ENCODE results near the gene CDH13.

Gene CDH13

GRCh38 chr16:83831456-83831987 lies 1204.8 kb downstream of the CDH13 start:
- H3K27ac ChIP-seq (ENCODE audit: low read depth, low read length, severe bottlenecking) = no peak overlapping the region
- WGBS, 2 experiments (ENCODE audit: insufficient coverage in 2 of 2) = 20% methylated on average over 1 of the region's 5 CpGs; no CpG with 5 or more reads in 1 of the 2 experiments

GRCh38 chr16:83833921-83834320 lies 1207.2 kb downstream of the CDH13 start:
- 88 to 96% methylated on average over 2 of the region's 2 CpGs for WGBS, 2 experiments (ENCODE audit: insufficient coverage in 2 of 2)
- H3K36me3 ChIP-seq (ENCODE audit: control insufficient read depth, insufficient read depth, low read length) = no peaks in the 10 kb centered on the region
- H3K4me3 ChIP-seq (ENCODE audit: extremely low read depth, insufficient read depth, low read length, poor library complexity, severe bottlenecking) = no peak overlapping the region
- no peaks in the 10 kb centered on the region for H3K9me3 ChIP-seq (ENCODE audit: control insufficient read depth, low read length)
- no peak overlapping the region for H3K27ac ChIP-seq (ENCODE audit: low read depth, low read length, severe bottlenecking)
- H3K4me1 ChIP-seq (ENCODE audit: control insufficient read depth, insufficient read depth, low read length, poor library complexity, severe bottlenecking) = peaks cover 8% of the 10 kb centered on the region

More at GRCh38 chr16:83831456-83831987, 1204.8 kb downstream of the CDH13 start:
- H3K4me1 ChIP-seq (ENCODE audit: control insufficient read depth, insufficient read depth, low read length, poor library complexity, severe bottlenecking) = peaks cover 8% of the 10 kb centered on the region
- no peaks in the 10 kb centered on the region for H3K36me3 ChIP-seq (ENCODE audit: control insufficient read depth, insufficient read depth, low read length)
- no peak overlapping the region for H3K4me3 ChIP-seq (ENCODE audit: extremely low read depth, insufficient read depth, low read length, poor library complexity, severe bottlenecking)
- H3K9me3 ChIP-seq (ENCODE audit: control insufficient read depth, low read length) = no peaks in the 10 kb centered on the region

DNA sequence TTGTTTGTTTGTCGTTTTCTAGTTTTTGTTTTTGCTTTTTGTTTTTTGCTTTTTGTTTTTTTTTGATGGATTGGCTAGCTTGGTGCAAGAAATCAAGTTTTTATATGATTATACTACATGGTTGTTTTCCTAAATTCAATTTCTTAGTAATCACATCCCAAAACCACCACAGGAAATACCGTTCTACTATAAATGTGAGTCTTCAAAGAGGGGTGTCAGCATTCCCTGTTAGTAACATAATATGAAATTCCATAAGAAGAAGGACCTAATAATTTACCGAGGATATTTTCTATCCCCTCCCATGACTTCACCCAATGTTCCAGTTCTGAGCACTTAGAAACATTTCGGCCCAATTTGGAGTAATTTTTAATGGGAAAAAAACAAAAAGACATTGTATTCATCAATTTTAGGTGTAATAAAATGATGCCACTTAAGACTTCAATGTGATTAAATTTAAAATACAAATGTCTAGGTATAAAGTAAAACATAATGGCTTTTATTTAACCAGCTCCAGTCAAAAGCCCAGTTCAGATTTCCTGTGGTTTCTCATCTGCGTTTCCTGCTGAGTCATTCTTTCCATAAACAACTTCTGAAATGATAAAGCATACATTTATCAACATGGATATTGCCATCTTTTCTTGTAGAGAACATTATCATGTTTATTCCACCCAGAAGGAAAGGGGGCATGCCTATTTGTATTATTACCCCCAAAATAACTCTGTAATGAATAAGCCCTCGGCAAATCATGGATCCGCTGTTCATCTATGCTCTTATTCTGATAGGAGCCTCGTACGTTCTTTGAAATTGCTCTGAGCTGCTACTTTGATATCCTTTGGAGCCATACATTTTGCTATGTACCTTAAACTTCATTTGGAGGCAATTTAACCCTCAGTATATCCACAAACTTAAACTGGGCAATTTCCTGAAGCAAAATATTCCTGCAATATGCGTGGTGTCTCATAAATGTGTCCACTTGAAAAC lies 1209.1 kb downstream of the CDH13 start:
- peak overlapping the region; percentile 55 for H3K27ac ChIP-seq (ENCODE audit: low read depth, low read length, severe bottlenecking)
- 88 to 96% methylated on average over 5 to 7 of the region's 10 CpGs for WGBS, 2 experiments (ENCODE audit: insufficient coverage in 2 of 2)
- peaks cover 8% of the 10 kb centered on the region for H3K4me1 ChIP-seq (ENCODE audit: control insufficient read depth, insufficient read depth, low read length, poor library complexity, severe bottlenecking)
- no peak overlapping the region for H3K4me3 ChIP-seq (ENCODE audit: extremely low read depth, insufficient read depth, low read length, poor library complexity, severe bottlenecking)
- H3K36me3 ChIP-seq (ENCODE audit: control insufficient read depth, insufficient read depth, low read length) = no peaks in the 10 kb centered on the region
- H3K9me3 ChIP-seq (ENCODE audit: control insufficient read depth, low read length) = no peaks in the 10 kb centered on the region

GRCh38 chr16:83837566-83837965 lies 1210.8 kb downstream of the CDH13 start:
- WGBS, 2 experiments (ENCODE audit: insufficient coverage in 2 of 2) = 84 to 97% methylated on average over 3 of the region's 4 CpGs
- peaks cover 8% of the 10 kb centered on the region for H3K4me1 ChIP-seq (ENCODE audit: control insufficient read depth, insufficient read depth, low read length, poor library complexity, severe bottlenecking)
- H3K36me3 ChIP-seq (ENCODE audit: control insufficient read depth, insufficient read depth, low read length) = no peaks in the 10 kb centered on the region
- no peak overlapping the region for H3K27ac ChIP-seq (ENCODE audit: low read depth, low read length, severe bottlenecking)
- no peaks in the 10 kb centered on the region for H3K9me3 ChIP-seq (ENCODE audit: control insufficient read depth, low read length)
- no peak overlapping the region for H3K4me3 ChIP-seq (ENCODE audit: extremely low read depth, insufficient read depth, low read length, poor library complexity, severe bottlenecking)

- H3K36me3 ChIP-seq (ENCODE audit: control insufficient read depth, insufficient read depth, low read length) = no peaks in the 10 kb centered on the region
- 97 to 100% methylated on average over 4 of the region's 4 CpGs for WGBS, 2 experiments (ENCODE audit: insufficient coverage in 2 of 2)
- H3K4me1 ChIP-seq (ENCODE audit: control insufficient read depth, insufficient read depth, low read length, poor library complexity, severe bottlenecking) = peaks cover 8% of the 10 kb centered on the region
- H3K9me3 ChIP-seq (ENCODE audit: control insufficient read depth, low read length) = no peaks in the 10 kb centered on the region
- no peak overlapping the region for H3K4me3 ChIP-seq (ENCODE audit: extremely low read depth, insufficient read depth, low read length, poor library complexity, severe bottlenecking)
- H3K27ac ChIP-seq (ENCODE audit: low read depth, low read length, severe bottlenecking) = no peak overlapping the region
Observed at GRCh38 chr16:83838151-83838550, 1211.4 kb downstream of the CDH13 start.

GRCh38 chr16:83839561-83839960 lies 1212.8 kb downstream of the CDH13 start:
- no CpG with 5 or more reads among the region's 3 CpGs for WGBS, 2 experiments (ENCODE audit: insufficient coverage in 2 of 2)
- Histone ChIP-seq H3K27ac (ENCODE audit: low read depth, low read length, severe bottlenecking) (no peak overlapping the region), H3K36me3 (ENCODE audit: control insufficient read depth, insufficient read depth, low read length) (no peaks in the 10 kb centered on the region), H3K4me1 (ENCODE audit: control insufficient read depth, insufficient read depth, low read length, poor library complexity, severe bottlenecking) (peaks cover 12% of the 10 kb centered on the region), H3K9me3 (ENCODE audit: control insufficient read depth, low read length) (no peaks in the 10 kb centered on the region), H3K4me3 (ENCODE audit: extremely low read depth, insufficient read depth, low read length, poor library complexity, severe bottlenecking) (no peak overlapping the region)

DNA sequence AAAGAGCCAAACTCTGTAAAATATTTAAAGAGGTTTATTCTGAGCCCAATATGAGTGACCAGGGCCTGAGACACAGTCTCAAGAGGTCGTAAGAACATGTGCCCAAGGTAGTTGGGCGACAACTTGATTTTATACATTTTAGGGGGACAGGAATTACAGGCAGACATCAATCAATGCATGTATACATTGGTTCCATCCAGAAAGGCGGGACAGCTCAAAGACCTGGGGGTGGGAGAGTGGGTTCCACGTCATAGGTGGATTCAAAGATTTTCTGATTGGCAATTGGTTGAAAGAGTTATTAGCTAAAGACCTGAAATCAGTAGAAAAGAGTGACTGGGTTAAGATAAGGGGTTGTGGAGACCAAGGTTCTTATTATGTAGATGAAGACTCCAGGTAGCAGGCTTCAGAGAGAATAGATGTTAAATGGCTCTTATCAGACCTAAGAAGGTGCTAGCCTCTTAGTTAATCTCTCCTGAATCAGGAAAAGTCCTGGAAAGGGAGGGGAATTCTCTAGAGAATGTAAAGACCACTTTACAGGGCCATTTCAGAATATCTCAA lies 1213.4 kb downstream of the CDH13 start:
- Histone ChIP-seq H3K4me3 (ENCODE audit: extremely low read depth, insufficient read depth, low read length, poor library complexity, severe bottlenecking) (no peak overlapping the region), H3K4me1 (ENCODE audit: control insufficient read depth, insufficient read depth, low read length, poor library complexity, severe bottlenecking) (peaks cover 12% of the 10 kb centered on the region), H3K36me3 (ENCODE audit: control insufficient read depth, insufficient read depth, low read length) (no peaks in the 10 kb centered on the region), H3K27ac (ENCODE audit: low read depth, low read length, severe bottlenecking) (no peak overlapping the region), H3K9me3 (ENCODE audit: control insufficient read depth, low read length) (no peaks in the 10 kb centered on the region)
- WGBS, 2 experiments (ENCODE audit: insufficient coverage in 2 of 2) = 59 to 63% methylated on average over 4 of the region's 4 CpGs

DNA sequence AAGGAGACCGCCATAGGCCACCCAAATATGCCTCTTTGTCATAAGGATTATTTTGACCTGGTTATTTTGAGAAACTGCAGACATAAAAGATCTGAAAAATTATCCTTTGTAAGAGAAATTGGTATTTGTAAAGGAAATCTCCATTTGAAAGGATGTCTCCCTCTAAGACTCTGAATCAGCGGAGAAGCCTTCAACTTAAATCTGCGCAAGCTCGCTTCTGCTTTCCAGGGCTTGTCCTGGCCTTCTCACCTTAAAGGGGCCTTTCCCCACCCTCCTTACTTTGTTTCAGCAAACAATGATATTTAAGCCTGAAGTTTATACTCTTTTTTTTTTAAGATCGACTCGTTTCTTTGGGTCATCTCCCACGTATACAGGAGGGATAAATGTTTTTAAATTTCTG lies 1215.5 kb downstream of the CDH13 start:
- Histone ChIP-seq H3K27ac (ENCODE audit: low read depth, low read length, severe bottlenecking) (no peak overlapping the region), H3K36me3 (ENCODE audit: control insufficient read depth, insufficient read depth, low read length) (no peaks in the 10 kb centered on the region), H3K4me3 (ENCODE audit: extremely low read depth, insufficient read depth, low read length, poor library complexity, severe bottlenecking) (no peak overlapping the region), H3K4me1 (ENCODE audit: control insufficient read depth, insufficient read depth, low read length, poor library complexity, severe bottlenecking) (peaks cover 4% of the 10 kb centered on the region), H3K9me3 (ENCODE audit: control insufficient read depth, low read length) (no peaks in the 10 kb centered on the region)
- WGBS, 2 experiments (ENCODE audit: insufficient coverage in 2 of 2) = 78 to 80% methylated on average over 2 to 3 of the region's 7 CpGs

DNA sequence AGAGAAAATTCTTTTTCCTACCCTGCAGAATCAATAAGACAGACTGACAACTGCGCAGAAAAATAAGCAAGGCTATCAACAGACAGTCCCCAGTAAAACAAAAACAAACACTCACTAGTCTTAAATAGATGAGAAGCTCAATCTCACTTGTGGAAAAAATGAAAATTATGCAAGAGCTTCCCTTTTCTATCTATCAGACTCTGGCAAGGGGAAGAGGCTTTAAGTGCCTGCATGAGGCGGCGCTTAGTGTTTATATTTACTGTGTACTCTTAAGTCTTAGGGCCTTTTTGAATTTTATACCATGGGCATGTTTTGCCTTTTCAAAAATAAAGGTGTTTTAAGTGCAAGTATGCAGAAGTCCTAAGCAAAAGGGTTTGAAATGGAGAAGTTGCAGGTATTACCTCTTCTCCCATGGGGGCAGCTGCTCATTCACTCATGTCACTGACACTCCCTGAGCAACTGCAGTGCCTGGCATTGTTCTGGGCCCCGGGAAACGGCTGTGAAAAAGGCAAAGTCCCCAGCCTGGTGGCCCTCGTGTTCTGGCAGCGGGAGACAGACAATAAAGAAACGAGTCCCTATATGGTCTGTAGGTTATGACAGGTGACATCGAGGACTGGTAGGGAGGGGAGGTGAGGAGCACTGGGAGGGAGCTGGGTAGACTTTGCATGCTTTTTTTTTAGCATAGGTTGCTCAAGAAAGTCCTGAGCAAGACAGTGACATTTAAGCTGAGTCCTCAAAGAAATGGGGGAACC lies 1216.2 kb downstream of the CDH13 start:
- Histone ChIP-seq H3K9me3 (ENCODE audit: control insufficient read depth, low read length) (no peaks in the 10 kb centered on the region), H3K36me3 (ENCODE audit: control insufficient read depth, insufficient read depth, low read length) (no peaks in the 10 kb centered on the region), H3K4me1 (ENCODE audit: control insufficient read depth, insufficient read depth, low read length, poor library complexity, severe bottlenecking) (peaks cover 4% of the 10 kb centered on the region), H3K4me3 (ENCODE audit: extremely low read depth, insufficient read depth, low read length, poor library complexity, severe bottlenecking) (no peak overlapping the region), H3K27ac (ENCODE audit: low read depth, low read length, severe bottlenecking) (no peak overlapping the region)
- WGBS, 2 experiments (ENCODE audit: insufficient coverage in 2 of 2) = 26 to 51% methylated on average over 6 to 7 of the region's 9 CpGs

DNA sequence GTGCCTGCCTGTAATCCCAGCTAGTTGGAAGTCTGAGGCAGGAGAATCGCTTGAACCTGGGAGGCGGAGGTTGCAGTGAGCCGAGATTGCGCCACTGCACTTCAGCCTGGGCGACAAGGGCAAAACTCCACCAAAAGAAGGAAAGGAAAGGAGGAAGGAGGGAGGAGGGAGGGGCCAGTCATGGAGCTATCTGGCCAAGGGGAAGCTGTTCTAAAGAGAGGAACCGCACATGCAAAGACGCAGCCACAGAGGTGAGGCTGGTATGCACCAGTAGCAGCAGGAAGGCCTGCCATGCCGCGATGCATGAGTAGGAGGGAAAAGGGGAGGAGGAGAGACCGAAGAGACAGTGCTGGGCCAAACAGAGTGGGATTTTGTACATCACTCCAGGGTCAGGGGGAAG lies 1216.9 kb downstream of the CDH13 start:
- H3K9me3 ChIP-seq (ENCODE audit: control insufficient read depth, low read length) = no peaks in the 10 kb centered on the region
- H3K4me1 ChIP-seq (ENCODE audit: control insufficient read depth, insufficient read depth, low read length, poor library complexity, severe bottlenecking) = peaks cover 4% of the 10 kb centered on the region
- H3K36me3 ChIP-seq (ENCODE audit: control insufficient read depth, insufficient read depth, low read length) = no peaks in the 10 kb centered on the region
- 36 to 63% methylated on average over 7 to 10 of the region's 10 CpGs for WGBS, 2 experiments (ENCODE audit: insufficient coverage in 2 of 2)
- no peak overlapping the region for H3K27ac ChIP-seq (ENCODE audit: low read depth, low read length, severe bottlenecking)
- no peak overlapping the region for H3K4me3 ChIP-seq (ENCODE audit: extremely low read depth, insufficient read depth, low read length, poor library complexity, severe bottlenecking)
